Tracheal epithelial cell (primary cell): ENCODE data around the gene XYLT2. TPM values are rescaled to one million over a fixed set of nuclear protein-coding genes. Genes with fewer than 3 reads are reported as not detected.

Source experiments
- total RNA-seq: library from RNA; depleted of rRNA; stranded (reverse); fragments of >200 nt; gene quantifications from 2 replicates; pipeline ENCODE4 v1.2.1, GENCODE V29; 2014

XYLT2 gene
- 31.8 and 41.4 TPM in 2 replicates for total RNA-seq

DNA sequence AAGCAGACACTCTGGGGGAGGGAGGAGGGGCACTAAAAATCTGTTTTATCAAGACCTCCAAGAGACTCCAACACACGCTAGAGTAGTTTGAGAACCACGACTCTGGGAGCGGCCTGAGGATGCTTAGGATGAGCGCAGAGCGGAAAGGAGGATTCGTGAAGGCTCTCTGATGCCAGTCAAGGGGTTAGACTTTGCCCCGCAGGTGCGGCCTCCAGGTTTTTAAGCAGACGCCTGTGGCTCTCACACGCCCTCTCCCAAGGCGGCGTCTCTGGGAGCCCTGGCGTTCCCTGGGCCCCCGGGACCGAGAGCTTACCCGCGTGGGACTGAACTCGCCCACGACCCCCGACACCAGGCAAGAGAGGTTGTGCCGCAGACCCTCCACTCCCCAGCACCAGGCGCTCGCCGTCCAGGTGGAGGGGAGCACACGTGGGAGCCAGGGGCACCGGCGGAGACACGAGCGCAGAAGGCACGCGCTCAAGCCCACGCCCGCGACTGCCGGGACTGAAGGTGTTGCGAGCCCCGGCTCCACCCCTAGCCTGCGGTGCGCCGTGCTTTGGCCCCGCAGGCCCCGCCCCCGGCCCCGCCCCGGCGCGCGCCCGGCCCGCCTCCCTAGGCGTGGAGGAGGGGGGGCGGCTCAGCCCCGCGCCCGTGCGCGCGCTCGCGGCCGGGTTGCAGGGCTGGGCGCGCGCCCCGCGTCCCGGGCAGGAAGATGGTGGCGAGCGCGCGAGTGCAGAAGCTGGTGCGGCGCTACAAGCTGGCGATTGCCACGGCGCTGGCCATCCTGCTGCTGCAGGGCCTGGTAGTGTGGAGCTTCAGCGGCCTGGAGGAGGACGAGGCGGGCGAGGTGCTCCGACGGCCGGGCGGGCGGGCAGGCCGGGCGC, at the start of gene XYLT2:
Gene XYLT2, plus strand, starts transcription at position 695 of the 881 bp plus-strand sequence. Its CDS starts 15 bp downstream, at position 710.

DNA sequence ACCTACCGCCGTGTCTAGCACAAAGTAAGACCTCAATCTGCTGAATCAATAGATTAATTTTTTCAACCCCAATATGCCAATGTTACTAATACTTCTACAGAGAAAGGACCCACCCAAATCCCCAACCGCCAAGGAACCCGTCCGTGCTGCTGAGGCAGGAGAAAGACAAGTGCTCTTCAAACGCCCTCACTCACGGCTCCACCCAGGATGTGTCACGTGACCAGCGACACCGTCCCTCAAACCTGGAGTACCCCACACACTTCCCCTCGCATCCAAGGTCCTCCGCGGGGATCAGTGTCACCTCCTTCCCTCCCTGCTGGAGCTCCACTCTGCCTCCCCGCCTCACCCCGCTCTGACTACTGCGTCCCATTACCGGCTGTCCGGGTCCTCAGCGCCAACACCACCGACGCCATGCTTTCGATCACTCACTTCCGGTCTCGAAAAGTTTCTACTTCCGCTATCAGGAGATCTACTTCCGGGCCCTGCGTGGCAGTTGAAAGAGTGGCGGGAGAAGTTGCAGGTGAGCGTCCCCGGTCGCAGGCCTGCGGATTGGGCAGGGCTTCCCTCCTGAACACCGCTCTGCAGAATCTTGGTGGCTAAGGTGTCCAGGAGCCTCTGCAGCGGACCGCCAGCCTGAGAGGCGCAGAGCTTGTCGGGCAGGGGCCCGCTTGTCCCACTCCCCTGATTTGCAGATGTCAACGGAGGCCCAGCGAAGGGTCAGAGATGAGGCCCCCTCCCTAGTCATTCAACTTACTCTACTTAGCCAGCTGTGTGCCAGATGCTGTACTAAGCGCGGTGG, 27.0 kb downstream of the XYLT2 start, which contains the start of the genes EME1 and MRPL27:
Gene EME1, plus strand, starts transcription at position 472 of the 799 bp plus-strand sequence. CDS start 1,980 bp downstream, outside the sequence.
Gene MRPL27, minus strand, starts transcription at position 427 of the 799 bp plus-strand sequence. Its CDS starts 14 bp downstream, at position 413.

DNA sequence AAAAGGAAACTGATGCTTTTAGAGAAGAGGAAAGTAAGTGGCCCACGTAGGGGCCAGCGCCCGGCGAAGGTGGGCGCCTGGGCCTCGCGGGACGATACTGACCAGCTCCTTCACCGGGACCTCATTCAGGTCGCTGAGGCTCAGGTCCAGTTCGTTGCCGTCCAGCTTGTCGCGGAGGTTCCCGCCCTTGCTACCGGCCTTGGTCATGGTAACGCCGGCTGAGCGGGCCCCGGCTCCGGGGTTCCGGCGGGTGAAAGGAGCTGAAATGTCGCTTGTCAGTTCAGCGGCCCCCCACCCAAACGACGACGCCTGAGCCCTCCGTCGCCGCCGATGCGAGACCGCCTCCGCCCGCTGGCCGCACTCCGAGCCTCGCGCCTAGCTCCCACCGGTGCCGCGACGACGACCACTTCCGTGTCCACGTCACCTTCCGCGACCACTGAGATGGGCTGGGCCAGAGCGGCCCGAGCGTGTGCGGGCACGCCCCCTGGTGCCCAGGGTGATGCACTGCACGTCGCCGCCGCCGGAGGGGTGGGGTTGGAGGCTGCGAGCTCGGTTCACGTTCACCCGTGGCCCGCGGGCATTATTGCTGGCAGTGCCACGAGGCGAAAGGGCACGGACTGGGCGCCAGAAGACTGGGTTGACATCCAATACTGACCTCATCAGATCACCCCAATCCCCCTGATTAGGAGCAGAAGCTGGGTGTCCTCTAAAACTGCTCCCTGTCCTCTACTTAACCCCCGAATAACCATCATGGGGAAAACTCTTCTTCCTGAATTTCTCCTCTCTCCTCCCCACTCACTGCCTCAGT, 51.4 kb downstream of the XYLT2 start, which contains the start of gene LRRC59:
Gene LRRC59, minus strand, starts transcription at position 413 of the 808 bp plus-strand sequence. Its CDS starts 206 bp downstream, at position 207.

Other genes with a start within 250 kb of the XYLT2 start
- 0.21 and 0.24 TPM in 2 replicates for gene SAMD14, start 216.0 kb upstream of the XYLT2 start, total RNA-seq
- gene PPP1R9B, start 195.4 kb upstream of the XYLT2 start, total RNA-seq = 17.8 and 18.8 TPM in 2 replicates
- not detected in 2 replicates for gene SGCA, start 180.1 kb upstream of the XYLT2 start, total RNA-seq
- gene COL1A1, start 144.5 kb upstream of the XYLT2 start, total RNA-seq = 3.2 and 28.4 TPM in 2 replicates
- 0.85 and 0.96 TPM in 2 replicates for gene TMEM92, start 71.7 kb upstream of the XYLT2 start, total RNA-seq
- 71.0 and 79.5 TPM in 2 replicates for gene MRPL27, start 27.1 kb downstream of the XYLT2 start, total RNA-seq
- gene EME1, start 27.1 kb downstream of the XYLT2 start, total RNA-seq = 0.48 TPM in 1 of 2 replicates, not detected in the other
- gene LRRC59, start 51.4 kb downstream of the XYLT2 start, total RNA-seq = 137 and 209 TPM in 2 replicates
- 18.5 and 29.6 TPM in 2 replicates for gene ACSF2, start 80.1 kb downstream of the XYLT2 start, total RNA-seq
- gene CHAD, start 122.8 kb downstream of the XYLT2 start, total RNA-seq = not detected in 2 replicates
- gene RSAD1, start 132.7 kb downstream of the XYLT2 start, total RNA-seq = 9.9 and 14.1 TPM in 2 replicates
- 0.43 and 0.96 TPM in 2 replicates for gene MYCBPAP, start 162.3 kb downstream of the XYLT2 start, total RNA-seq
- gene EPN3, start 186.6 kb downstream of the XYLT2 start, total RNA-seq = 10.7 and 11.1 TPM in 2 replicates
- 27.9 and 38.6 TPM in 2 replicates for gene SPATA20, start 201.0 kb downstream of the XYLT2 start, total RNA-seq
- not detected in 2 replicates for gene CACNA1G, start 214.6 kb downstream of the XYLT2 start, total RNA-seq